GM23248 (cell line): ENCODE results near the gene TMEM235.

ENCODE experiments used
- EZH2 ChIP-seq: fragments of 200-600 bp; sonication (generic); IDR thresholded peaks from 2 replicates; pipeline ENCODE4 v1.6.1; 2018; ENCODE audit warnings: antibody characterized with exemption, mild to moderate bottlenecking; ENCODE audit not compliant: insufficient read depth, poor library complexity, severe bottlenecking
- EZH2phosphoT487 ChIP-seq: fragments of 200-600 bp; sonication (generic); IDR thresholded peaks from 2 replicates; pipeline ENCODE4 v1.6.1; 2018; ENCODE audit warnings: antibody characterized with exemption, moderate library complexity, mild to moderate bottlenecking, low read depth; ENCODE audit not compliant: insufficient read depth

DNA sequence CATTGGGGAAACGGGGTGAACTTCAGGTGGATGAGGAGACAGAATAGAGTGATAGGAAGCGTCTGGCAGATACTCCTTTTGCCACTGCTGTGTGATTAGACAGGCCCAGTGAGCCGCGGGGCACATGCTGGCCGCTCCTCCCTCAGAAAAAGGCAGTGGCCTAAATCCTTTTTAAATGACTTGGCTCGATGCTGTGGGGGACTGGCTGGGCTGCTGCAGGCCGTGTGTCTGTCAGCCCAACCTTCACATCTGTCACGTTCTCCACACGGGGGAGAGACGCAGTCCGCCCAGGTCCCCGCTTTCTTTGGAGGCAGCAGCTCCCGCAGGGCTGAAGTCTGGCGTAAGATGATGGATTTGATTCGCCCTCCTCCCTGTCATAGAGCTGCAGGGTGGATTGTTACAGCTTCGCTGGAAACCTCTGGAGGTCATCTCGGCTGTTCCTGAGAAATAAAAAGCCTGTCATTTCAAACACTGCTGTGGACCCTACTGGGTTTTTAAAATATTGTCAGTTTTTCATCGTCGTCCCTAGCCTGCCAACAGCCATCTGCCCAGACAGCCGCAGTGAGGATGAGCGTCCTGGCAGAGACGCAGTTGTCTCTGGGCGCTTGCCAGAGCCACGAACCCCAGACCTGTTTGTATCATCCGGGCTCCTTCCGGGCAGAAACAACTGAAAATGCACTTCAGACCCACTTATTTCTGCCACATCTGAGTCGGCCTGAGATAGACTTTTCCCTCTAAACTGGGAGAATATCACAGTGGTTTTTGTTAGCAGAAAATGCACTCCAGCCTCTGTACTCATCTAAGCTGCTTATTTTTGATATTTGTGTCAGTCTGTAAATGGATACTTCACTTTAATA, 7.0 kb upstream of the TMEM235 start:
- TF ChIP-seq EZH2 (no peak), EZH2phosphoT487 (no peak)
